Ovary (tissue), 3 donors: Measurements from ENCODE around the gene SLC25A27.

Experiments
- CTCF ChIP-seq, 3 donors: fragments of 450-650 bp in 2 of 3; fragments of 200-600 bp in 1 of 3; IDR thresholded peaks; one replicate each; pipeline versions ENCODE4 v1.5.1 to v1.8.0; 2016 to 2022; ENCODE audit warnings: antibody characterized with exemption in 3 of 3, mild to moderate bottlenecking in 1 of 3
- POLR2A ChIP-seq: fragments of 450-650 bp; IDR thresholded peaks from one replicate; pipeline ENCODE4 v1.6.1; 2017; ENCODE audit warnings: antibody characterized with exemption, mild to moderate bottlenecking, moderate library complexity
- donor health status: DM: no; HTN: no; CAD: no.

GRCh38 chr6:46715141-46715540 is 62.4 kb downstream of the SLC25A27 start:
- TF ChIP-seq POLR2A, result no peak
- TF ChIP-seq CTCF (IDR thresholded peaks at IDR 0.05), result no peak
